Measurements from ENCODE around the gene MBD3L2B. TPM values are rescaled to one million over a fixed set of nuclear protein-coding genes. Genes with fewer than 3 reads are reported as not detected.
"Not testable (repeated sequence)": the region's sequence is repeated elsewhere in the genome, so short reads cannot be mapped to it uniquely, and the experiment has no call there.

MBD3L2B gene
- total and polyA plus RNA-seq, 2 donors (not counting 3 experiments of a cell fraction or from before 2014, with no cell fraction given), result not detected

DNA sequence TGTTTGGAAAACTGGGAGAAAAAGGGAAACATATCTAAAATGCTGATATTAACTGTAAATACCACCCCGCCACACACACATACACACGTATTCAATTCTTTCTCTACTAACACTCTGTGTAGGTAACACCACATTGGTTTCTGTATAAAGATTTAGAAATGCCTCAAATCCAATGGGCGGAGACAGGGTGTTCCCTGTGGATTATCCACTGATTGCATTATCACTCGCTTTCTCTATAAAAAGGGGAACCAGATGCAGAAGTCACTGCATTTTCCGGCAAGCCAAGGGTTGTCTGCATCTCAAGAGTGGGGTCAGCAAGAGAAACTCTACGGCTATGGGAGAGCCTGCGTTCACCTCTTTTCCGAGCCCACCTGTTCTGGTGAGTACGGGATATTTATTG lies 9.0 kb upstream of the MBD3L2B start, which contains the start of gene MBD3L5:
Gene MBD3L5 (plus strand): TSS at position 301 of the 400 bp plus-strand sequence. CDS start 34 bp downstream, at position 335.
- DNase-seq (ENCODE audit: low read depth, low spot score); dilution Hi-C loops (cut with MboI; ENCODE audit: extremely low pct_ligation_motif_present, low sequenced_read_pairs); H3K4me1 ChIP-seq (ENCODE audit: control insufficient read depth, extremely low read depth, insufficient read depth, low read length); H3K9ac ChIP-seq (replicated peaks; ENCODE audit: extremely low read depth, insufficient read depth, low read length); BruUV-seq (replicated peaks); CTCF ChIA-PET; H4K20me1 ChIP-seq (replicated peaks; ENCODE audit: control insufficient read depth, extremely low read depth, insufficient read depth, low read length); H3K36me3 ChIP-seq (ENCODE audit: control insufficient read depth in 2 of 2, extremely low read depth in 1 of 2, insufficient read depth in 2 of 2, low read length in 2 of 2); H3K27me3 ChIP-seq (ENCODE audit: control insufficient read depth in 2 of 2, insufficient read depth in 2 of 2, low read length in 2 of 2); H3K4me2 ChIP-seq (ENCODE audit: insufficient read depth, low read length); FAIRE-seq; H3K79me2 ChIP-seq (ENCODE audit: control insufficient read depth, insufficient read depth, low read length); H3K27ac ChIP-seq (ENCODE audit: insufficient read depth, low read depth, low read length); H3K4me3 ChIP-seq (replicated peaks in 1 of 3; ENCODE audit: insufficient read depth in 1 of 3, low read depth in 1 of 3, low read length in 3 of 3); H2AFZ ChIP-seq (ENCODE audit: low read depth, low read length); POLR2A ChIA-PET; H3K9me1 ChIP-seq (replicated peaks; ENCODE audit: control insufficient read depth, extremely low read depth, insufficient read depth, low read length); H3K9me3 ChIP-seq (replicated peaks; ENCODE audit: control insufficient read depth, insufficient read depth, low read length); intact Hi-C loops (cut with micrococcal nuclease): not testable (repeated sequence)

GRCh38 chr19:7028790-7029189 lies 7.6 kb upstream of the MBD3L2B start:
- CTCF ChIA-PET; dilution Hi-C loops (cut with MboI; ENCODE audit: extremely low pct_ligation_motif_present, low sequenced_read_pairs): not testable (repeated sequence)

GRCh38 chr19:7018828-7019227 lies 2.4 kb downstream of the MBD3L2B start:
- Histone ChIP-seq H3K27me3 (ENCODE audit: control insufficient read depth in 2 of 2, insufficient read depth in 2 of 2, low read length in 2 of 2) (no peaks in the 10 kb centered on the region), H3K9me3 (replicated peaks; ENCODE audit: control insufficient read depth, insufficient read depth, low read length) (no peaks in the 10 kb centered on the region), H3K4me2 (ENCODE audit: insufficient read depth, low read length) (no peak overlapping the region), H3K4me1 (ENCODE audit: control insufficient read depth, extremely low read depth, insufficient read depth, low read length) (no peaks in the 10 kb centered on the region), H4K20me1 (replicated peaks; ENCODE audit: control insufficient read depth, extremely low read depth, insufficient read depth, low read length) (no peaks in the 10 kb centered on the region), H3K79me2 (ENCODE audit: control insufficient read depth, insufficient read depth, low read length) (no peaks in the 10 kb centered on the region), H3K4me3 (replicated peaks in 1 of 3; ENCODE audit: insufficient read depth in 1 of 3, low read depth in 1 of 3, low read length in 3 of 3) (no peak overlapping the region), H2AFZ (ENCODE audit: low read depth, low read length) (no peak overlapping the region), H3K36me3 (ENCODE audit: control insufficient read depth in 2 of 2, extremely low read depth in 1 of 2, insufficient read depth in 2 of 2, low read length in 2 of 2) (no peaks in the 10 kb centered on the region), H3K9ac (replicated peaks; ENCODE audit: extremely low read depth, insufficient read depth, low read length) (no peak overlapping the region), H3K9me1 (replicated peaks; ENCODE audit: control insufficient read depth, extremely low read depth, insufficient read depth, low read length) (no peaks in the 10 kb centered on the region), H3K27ac (ENCODE audit: insufficient read depth, low read depth, low read length) (no peak overlapping the region)
- no peak for DNase-seq (ENCODE audit: low read depth, low spot score)
- dilution Hi-C loops (cut with MboI; ENCODE audit: extremely low pct_ligation_motif_present, low sequenced_read_pairs) (no loop called here), intact Hi-C loops (cut with micrococcal nuclease) (no loop called here)
- TF ChIP-seq, protein P1, sequence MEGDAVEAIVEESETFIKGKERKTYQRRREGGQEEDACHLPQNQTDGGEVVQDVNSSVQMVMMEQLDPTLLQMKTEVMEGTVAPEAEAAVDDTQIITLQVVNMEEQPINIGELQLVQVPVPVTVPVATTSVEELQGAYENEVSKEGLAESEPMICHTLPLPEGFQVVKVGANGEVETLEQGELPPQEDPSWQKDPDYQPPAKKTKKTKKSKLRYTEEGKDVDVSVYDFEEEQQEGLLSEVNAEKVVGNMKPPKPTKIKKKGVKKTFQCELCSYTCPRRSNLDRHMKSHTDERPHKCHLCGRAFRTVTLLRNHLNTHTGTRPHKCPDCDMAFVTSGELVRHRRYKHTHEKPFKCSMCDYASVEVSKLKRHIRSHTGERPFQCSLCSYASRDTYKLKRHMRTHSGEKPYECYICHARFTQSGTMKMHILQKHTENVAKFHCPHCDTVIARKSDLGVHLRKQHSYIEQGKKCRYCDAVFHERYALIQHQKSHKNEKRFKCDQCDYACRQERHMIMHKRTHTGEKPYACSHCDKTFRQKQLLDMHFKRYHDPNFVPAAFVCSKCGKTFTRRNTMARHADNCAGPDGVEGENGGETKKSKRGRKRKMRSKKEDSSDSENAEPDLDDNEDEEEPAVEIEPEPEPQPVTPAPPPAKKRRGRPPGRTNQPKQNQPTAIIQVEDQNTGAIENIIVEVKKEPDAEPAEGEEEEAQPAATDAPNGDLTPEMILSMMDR (IDR thresholded peaks at IDR 0.05; ENCODE audit: extremely low read depth in 1 of 2, insufficient read depth in 1 of 2, low read depth in 1 of 2, low read length in 2 of 2), result no peak
- TF ChIP-seq FOS (IDR thresholded peaks at IDR 0.05; ENCODE audit: borderline replicate concordance, insufficient read depth, low read length) (no peak), MYC (IDR thresholded peaks at IDR 0.05; ENCODE audit: low read depth, low read length) (no peak), GATA2 (IDR thresholded peaks at IDR 0.05; ENCODE audit: insufficient read depth, insufficient read length, low read depth, low read length) (no peak), POLR2AphosphoS5 (IDR thresholded peaks at IDR 0.05; ENCODE audit: insufficient read depth, low read depth, low read length) (no peak), EZH2 (IDR thresholded peaks at IDR 0.05; ENCODE audit: borderline replicate concordance, low read depth, low read length, severe bottlenecking) (no peak), JUN (IDR thresholded peaks at IDR 0.05; ENCODE audit: borderline replicate concordance, insufficient read depth, insufficient read length, low read depth) (no peak), POLR2A (IDR thresholded peaks at IDR 0.05; ENCODE audit: low read depth, low read length) (no peak), MAX (IDR thresholded peaks at IDR 0.05; ENCODE audit: insufficient read depth, insufficient read length) (no peak)
- no TSS peak for BruUV-seq (replicated peaks)
- CTCF ChIA-PET, result no interaction called here
- POLR2A ChIA-PET, result no interaction called here
- FAIRE-seq, result no peak

More at GRCh38 chr19:7028790-7029189, 7.6 kb upstream of the MBD3L2B start:
- H3K4me3 ChIP-seq (replicated peaks in 1 of 3; ENCODE audit: insufficient read depth in 1 of 3, low read depth in 1 of 3, low read length in 3 of 3); H3K36me3 ChIP-seq (ENCODE audit: control insufficient read depth in 2 of 2, extremely low read depth in 1 of 2, insufficient read depth in 2 of 2, low read length in 2 of 2); H3K27ac ChIP-seq (ENCODE audit: insufficient read depth, low read depth, low read length); DNase-seq (ENCODE audit: low read depth, low spot score); POLR2A ChIA-PET; H2AFZ ChIP-seq (ENCODE audit: low read depth, low read length); H3K79me2 ChIP-seq (ENCODE audit: control insufficient read depth, insufficient read depth, low read length); H4K20me1 ChIP-seq (replicated peaks; ENCODE audit: control insufficient read depth, extremely low read depth, insufficient read depth, low read length); H3K9me3 ChIP-seq (replicated peaks; ENCODE audit: control insufficient read depth, insufficient read depth, low read length); H3K4me2 ChIP-seq (ENCODE audit: insufficient read depth, low read length); intact Hi-C loops (cut with micrococcal nuclease); H3K4me1 ChIP-seq (ENCODE audit: control insufficient read depth, extremely low read depth, insufficient read depth, low read length); FAIRE-seq; BruUV-seq (replicated peaks); H3K9me1 ChIP-seq (replicated peaks; ENCODE audit: control insufficient read depth, extremely low read depth, insufficient read depth, low read length); H3K9ac ChIP-seq (replicated peaks; ENCODE audit: extremely low read depth, insufficient read depth, low read length); H3K27me3 ChIP-seq (ENCODE audit: control insufficient read depth in 2 of 2, insufficient read depth in 2 of 2, low read length in 2 of 2): not testable (repeated sequence)
